GM12873 (cell line): ENCODE data around the gene PLET1.

Source experiments
- CTCF ChIP-seq: IDR thresholded peaks from 2 replicates; pipeline ENCODE4 v1.5.1; 2012; ENCODE audit warnings: low read depth, mild to moderate bottlenecking, moderate library complexity, low read length, control low read depth; ENCODE audit not compliant: insufficient read depth; ENCODE audit errors: missing control alignments

The PLET1 gene

GRCh38 chr11:112237451-112237850 lies 23.2 kb downstream of the PLET1 start:
- TF ChIP-seq CTCF, result no peak

- TF ChIP-seq CTCF, result no peak
Observed at GRCh38 chr11:112235750-112236390, 24.8 kb downstream of the PLET1 start.

GRCh38 chr11:112231952-112232351 lies 28.7 kb downstream of the PLET1 start:
- TF ChIP-seq CTCF, result no peak

GRCh38 chr11:112229746-112230433 lies 30.8 kb downstream of the PLET1 start:
- TF ChIP-seq CTCF, result no peak

- no peak for TF ChIP-seq CTCF
Observed at GRCh38 chr11:112229159-112229558, 31.5 kb downstream of the PLET1 start.

GRCh38 chr11:112228706-112229105 lies 32.0 kb downstream of the PLET1 start:
- no peak for TF ChIP-seq CTCF

GRCh38 chr11:112227471-112227870 lies 33.2 kb downstream of the PLET1 start:
- no peak for TF ChIP-seq CTCF
